SK-N-MC (cell line): Measurements from ENCODE around the gene MTG2.

Experiments
- EZH2 ChIP-seq: fragments of 200-600 bp; sonication (generic); IDR thresholded peaks from one replicate; pipeline ENCODE4 v1.6.1; 2017; ENCODE audit warnings: antibody characterized with exemption
- FOXP2 ChIP-seq: optimal IDR thresholded peaks from 2 replicates; pipeline ENCODE3; 2011; ENCODE audit warnings: mild to moderate bottlenecking, moderate library complexity; ENCODE audit not compliant: insufficient read depth; ENCODE audit errors: extremely low read length, control extremely low read depth
- POLR2AphosphoS5 ChIP-seq: IDR thresholded peaks from 2 replicates; pipeline ENCODE4 v1.6.1; 2012; ENCODE audit warnings: mild to moderate bottlenecking, low read depth, low read length, borderline replicate concordance

DNA sequence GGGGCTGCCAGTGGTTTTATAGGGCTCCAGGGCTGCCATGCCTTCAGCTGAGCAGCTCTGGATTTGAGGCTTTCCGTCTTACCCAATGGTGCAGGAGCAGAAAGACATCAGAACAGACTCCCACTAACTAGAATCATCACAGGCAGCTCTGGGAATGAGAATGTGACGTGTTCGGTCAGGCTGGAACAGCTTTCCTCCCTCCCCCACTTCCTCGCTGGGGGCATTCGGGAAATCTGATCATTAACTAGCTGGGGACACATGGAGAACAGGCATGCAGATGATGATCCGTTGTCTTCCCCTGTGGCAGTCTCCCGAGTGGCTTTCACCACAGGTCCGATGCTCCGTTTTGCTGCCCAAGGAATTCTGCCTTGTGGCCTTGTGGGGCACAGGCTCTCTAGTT is 5.5 kb upstream of the MTG2 start:
- no peak for TF ChIP-seq FOXP2
- TF ChIP-seq EZH2, result no peak
- no peak for TF ChIP-seq POLR2AphosphoS5
